ENCODE measurements around the gene E2F4.

E2F4 gene

DNA sequence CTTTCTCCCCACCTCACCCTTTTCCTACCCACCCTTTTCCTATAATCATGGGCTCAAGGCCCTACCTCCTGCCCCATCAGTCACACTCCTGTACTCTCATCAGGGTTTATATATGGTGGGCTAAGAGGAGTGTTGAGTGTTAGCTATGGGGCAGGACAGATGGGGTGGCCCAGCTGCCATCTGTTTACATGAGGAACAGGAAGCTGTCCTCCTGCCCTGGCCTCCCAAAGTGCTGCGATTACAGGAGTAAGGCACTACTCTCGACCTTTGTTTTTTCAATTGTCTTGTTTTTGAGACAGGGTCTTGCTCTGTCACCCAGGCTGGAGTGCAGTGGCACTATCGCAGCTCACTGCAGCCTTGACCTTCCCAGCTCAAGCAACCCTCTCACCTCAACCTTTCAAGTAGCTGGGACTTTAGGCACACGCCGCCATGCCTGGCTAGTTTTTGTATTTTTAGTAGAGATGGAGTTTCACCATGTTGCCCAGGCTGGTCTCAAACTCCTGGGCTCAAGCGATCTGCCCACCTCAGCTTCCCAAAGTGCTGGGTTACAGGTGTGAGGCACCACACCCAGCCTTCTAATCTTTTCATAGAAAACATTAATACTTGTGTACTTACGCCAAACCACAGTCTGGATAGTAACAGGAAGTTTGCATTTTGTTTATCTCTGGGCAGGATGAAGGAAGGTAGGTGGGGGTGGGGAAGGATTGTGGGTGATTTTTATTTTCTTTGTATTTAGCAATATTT, 33.9 kb upstream of the E2F4 start:
- DNase-seq (ENCODE audit: low read depth) = no peak

DNA sequence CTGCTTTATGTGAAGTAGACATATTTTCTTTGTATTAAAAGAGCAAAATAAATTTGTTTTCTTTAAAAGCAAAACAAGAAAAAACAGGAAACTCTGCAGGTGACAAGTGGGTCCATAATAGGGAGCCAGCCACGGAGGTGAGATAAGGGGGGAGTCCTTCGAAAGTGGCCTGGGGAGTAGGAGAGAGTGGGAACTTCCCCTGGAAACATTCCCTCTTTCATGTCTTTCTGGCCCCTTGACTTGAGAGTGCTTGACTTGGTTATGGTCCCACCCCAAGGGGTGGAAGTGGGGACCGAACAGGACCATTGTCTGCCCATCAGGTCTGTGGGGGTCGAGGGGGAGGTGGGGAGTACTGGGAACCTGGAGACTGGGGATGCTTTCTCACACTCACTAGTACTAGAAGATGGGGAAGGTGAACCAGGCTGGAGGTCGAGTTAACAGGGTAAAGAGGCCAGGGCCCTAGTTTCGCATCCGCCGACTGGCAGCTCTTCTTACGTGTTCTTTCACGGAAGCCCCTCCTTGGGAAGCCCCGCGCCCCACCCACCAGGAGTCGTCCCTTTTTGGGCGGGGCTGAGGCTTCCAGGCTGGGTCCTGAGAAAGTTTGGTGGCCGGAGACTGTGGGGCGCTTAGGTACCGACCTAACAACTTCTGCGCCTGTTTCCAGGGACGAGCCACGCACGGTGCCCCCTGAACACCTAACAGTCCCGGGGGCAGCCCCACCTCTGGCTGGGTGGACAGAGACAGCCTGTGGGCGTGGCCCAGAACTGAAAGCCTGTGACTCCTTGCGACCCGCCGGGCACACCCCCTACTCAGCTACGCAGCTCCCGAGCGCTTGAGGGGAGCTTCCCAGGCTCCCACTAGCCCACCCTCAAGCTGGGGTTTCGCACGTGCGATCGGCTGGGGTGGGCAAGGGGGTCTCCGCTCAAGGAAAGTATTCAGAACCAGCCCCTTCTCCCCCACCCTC, 33.0 kb upstream of the E2F4 start:
- peak; percentile 76 for DNase-seq (ENCODE audit: low read depth)

DNA sequence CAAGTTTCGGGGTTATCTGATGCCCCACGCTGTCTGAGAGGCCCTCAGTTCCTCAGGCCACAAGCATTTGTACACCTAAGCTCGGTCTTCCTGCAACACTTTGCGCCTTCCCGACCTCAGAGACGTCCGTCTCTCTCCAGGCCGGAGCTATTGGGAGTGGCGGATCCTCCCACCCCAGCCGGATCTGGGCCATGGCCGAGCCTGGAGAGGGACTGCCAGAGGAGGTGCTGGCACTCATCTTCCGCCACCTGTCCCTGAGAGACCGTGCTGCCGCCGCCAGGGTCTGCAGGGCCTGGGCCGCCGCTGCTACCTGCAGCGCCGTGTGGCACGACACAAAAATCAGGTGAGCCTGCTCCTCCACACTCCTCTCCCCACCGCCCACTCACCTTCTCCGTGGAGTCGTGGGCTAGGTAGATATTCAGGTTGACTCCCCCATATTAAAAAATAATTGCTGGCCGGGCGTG, 30.3 kb upstream of the E2F4 start:
- no peak for DNase-seq (ENCODE audit: low read depth)

DNA sequence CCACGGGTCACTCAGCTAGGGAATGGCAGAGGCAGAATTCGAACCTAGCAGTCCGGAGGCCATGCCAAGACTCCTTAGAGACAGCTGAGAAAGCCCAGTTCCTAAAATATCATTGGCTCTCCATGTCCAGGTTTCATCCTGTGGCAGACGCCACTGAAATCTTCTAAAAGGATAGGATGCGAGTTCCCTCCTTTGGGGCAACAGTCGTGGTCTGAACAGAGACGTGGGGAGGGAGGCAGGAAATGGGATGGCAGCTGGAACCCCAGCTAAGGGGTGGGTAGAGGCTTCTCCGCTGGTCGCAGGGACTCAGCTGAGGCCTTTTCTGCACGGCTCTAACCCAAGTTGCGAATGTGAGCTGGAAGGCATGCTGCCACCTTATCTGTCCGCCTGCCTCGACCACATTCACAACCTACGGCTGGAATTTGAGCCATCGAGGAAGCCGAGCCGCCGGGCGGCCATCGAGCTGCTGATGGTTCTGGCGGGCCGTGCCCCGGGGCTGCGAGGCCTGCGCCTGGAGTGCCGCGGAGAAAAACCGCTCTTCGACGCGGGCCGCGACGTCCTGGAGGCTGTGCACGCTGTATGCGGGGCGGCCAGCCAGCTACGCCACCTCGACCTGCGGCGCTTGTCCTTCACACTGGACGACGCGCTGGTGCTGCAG, 29.3 kb upstream of the E2F4 start:
- no peak for DNase-seq (ENCODE audit: low read depth)

DNA sequence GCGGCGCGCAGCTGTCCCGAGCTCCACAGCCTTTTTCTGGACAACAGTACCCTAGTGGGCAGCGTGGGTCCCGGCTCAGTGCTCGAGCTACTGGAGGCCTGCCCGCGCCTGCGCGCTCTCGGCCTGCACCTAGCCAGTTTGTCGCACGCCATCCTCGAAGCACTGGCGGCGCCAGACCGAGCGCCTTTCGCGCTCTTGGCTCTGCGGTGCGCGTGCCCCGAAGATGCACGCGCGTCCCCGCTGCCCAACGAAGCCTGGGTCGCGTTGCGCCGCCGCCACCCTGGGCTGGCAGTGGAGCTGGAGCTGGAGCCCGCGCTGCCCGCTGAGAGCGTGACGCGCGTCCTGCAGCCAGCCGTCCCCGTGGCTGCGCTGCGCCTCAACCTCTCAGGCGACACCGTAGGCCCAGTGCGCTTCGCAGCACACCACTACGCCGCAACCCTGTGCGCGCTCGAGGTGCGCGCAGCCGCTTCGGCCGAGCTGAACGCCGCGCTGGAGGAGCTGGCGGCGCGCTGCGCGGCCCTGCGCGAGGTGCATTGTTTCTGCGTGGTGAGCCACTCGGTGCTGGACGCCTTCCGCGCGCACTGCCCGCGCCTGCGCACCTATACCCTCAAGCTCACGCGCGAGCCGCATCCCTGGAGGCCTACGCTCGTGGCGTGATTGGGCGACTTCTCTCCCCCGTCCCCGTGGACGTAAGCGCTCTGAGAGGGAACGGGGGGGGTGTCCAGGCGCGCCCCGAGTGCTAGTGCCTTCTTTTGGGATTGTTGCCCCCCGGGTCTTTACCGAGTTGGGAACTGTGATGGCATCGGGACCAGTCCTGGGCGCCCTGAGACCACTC, 28.6 kb upstream of the E2F4 start:
- DNase-seq (ENCODE audit: low read depth) = no peak

DNA sequence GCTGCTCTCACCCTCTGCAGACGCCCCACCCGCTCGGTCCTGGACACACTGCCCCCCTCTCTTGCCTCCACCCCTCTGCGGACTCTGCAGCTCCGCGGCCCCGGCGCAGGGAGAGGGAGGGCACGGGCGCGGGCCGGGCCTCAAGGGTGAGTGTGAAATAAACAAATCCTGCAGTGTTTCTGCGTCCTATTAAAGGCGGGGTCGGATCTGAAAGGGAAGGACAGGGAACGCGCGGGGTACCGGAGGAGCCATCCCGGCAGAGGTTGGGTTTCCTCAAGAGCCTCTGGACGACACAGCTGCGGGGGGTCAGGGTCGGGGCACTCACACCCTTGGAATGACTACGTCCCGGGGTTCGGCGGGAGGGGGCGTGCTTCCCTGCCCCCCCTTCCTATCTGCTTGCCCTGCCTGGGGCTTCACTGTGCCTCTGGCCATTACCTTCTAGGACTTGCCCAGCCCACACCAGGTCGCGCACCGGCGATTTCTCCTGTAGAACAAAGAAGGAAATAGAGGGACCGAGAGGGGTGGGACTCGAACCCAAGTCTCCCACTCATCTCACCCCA, 27.9 kb upstream of the E2F4 start:
- DNase-seq (ENCODE audit: low read depth) = no peak

DNA sequence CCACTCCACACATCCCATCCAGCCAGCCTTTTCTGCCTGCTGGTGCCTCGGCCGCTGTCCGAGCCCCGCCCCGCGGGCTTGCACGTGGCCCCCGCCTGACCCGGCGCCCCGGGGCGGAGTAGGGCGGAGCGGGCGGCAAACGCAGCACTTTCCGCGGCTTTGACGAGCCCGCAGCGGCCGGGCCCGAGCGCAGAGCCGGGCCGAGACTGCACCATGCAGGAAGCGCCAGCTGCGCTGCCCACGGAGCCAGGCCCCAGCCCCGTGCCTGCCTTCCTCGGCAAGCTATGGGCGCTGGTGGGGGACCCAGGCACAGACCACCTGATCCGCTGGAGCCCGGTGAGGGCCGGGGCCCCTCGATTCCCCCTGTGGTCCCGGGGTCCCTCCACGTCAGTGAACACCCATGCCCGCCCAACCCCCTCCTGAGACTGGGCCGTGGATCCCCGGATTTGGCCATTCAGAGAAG, 27.3 kb upstream of the E2F4 start, which contains the start of gene HSF4:
Gene HSF4 (plus strand): TSS at position 147 of the 463 bp plus-strand sequence. CDS start 67 bp downstream, at position 214.
- DNase-seq (ENCODE audit: low read depth) = no peak

DNA sequence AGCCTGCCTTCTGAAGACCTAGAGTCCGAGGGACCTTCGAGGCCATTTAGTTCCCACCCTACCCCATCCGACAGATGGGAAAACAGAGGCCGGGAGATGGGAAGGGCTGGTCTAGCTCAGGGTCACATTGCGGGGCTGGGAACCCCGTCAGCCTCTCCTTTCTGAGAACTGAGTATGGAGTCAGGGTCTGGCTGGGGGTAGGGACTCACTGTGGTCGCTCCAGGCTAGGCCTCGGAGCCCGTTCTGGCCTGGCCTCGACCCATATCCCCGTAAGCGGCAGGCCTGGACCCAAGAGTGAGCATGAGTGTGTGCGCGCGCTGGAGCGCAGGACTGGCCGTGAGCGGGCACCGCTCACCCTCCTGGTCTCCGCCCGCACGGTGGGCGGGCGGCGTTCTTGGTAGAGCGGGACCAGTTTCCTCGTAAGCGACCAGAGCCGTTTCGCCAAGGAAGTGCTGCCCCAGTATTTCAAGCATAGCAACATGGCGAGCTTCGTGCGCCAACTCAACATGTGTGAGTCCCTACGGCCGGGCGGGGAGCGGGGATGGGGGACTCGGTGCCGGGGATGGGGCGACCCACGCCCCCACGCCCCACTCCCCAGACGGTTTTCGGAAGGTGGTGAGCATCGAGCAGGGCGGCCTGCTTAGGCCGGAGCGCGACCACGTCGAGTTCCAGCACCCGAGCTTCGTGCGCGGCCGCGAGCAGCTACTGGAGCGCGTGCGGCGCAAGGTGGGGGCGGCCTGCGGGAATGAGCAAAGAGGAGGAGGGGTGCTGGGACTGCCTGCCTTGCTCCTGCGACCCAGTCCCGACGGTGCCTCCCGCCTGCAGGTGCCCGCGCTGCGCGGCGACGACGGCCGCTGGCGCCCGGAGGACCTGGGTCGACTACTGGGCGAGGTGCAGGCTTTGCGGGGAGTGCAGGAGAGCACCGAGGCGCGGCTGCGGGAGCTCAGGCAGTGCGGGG, 26.6 kb upstream of the E2F4 start:
- no peak for DNase-seq (ENCODE audit: low read depth)

DNA sequence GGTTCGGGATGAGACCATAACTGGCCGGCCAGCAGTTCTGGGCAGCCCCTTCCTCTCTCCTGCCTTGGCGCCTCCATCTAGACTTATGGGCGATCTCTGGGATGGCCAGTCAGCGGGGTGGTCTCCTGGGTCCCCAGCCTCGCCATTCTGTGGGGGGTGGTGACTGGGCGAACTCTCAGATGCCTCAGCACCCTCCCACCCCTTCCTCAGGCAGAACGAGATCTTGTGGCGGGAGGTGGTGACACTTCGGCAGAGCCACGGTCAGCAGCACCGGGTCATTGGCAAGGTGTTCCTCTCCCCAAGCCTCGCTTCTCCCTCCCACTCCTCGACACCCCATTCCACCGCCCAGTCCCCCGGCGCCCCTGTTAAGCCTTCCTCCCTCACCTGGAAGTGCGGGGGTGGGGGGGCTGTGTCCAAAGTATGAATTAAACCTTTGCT, 25.8 kb upstream of the E2F4 start:
- DNase-seq (ENCODE audit: low read depth) = no peak

DNA sequence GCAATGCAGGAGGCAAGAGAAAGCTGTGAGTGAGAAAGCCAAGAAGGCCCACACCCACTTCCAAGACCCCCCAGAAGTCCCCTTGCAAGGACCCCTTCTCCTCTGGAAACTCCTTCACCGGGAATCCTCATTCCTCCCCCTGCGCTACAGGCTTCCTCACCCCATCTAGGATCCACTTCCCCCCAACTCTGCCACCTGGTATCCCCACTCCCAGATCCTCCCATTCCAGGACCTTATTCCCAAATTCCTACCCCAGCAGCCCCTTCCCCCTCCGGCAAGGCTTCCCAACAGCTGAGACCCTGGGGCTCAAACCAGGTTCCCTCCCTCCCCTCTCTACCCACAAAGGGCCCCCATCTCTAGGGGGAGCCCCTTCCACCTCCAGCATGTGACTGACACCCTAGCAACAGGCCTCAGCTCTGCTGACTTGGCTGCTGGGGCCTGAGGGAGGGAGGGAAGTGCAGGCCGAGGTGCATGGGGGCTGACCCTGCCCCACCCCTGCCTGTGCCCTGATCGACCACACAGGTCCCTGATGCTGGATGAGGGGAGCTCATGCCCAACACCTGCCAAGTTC, 25.3 kb upstream of the E2F4 start:
- no peak for DNase-seq (ENCODE audit: low read depth)

DNA sequence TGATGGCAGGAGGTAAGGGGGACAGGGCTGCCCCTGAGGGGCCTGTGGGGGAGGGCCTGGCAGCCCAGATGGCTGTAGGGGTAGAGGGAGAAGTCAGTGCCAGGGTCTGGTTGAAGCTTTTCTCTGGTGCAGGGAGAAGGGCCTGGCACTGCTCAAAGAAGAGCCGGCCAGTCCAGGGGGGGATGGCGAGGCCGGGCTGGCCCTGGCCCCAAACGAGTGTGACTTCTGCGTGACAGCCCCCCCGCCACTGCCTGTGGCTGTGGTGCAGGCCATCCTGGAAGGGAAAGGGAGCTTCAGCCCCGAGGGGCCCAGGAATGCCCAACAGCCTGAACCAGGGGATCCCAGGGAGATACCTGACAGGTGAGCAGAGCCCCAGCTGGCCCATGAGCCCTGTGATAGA, 24.4 kb upstream of the E2F4 start:
- DNase-seq (ENCODE audit: low read depth) = no peak

DNA sequence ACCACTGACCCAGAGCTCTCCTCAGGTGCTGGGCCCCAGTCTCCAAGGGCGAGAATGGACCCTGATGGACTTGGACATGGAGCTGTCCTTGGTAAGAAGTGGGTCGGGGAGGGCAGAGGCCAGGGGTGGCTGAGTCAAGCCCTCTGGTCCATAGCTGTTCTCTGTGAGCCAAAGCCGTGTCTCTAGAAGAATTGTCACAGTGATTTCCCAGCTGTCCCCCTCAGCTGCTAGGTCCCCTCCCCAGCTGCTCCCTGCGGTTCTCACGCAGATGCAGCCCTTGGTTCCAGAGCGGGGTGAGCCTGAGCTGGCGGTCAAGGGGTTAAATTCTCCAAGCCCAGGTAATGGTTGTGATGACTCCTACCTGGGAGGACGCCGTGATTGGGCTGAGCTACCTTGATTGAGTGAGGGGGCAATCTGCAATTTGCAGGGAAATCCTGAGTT, 22.9 kb upstream of the E2F4 start:
- no peak for DNase-seq (ENCODE audit: low read depth)

DNA sequence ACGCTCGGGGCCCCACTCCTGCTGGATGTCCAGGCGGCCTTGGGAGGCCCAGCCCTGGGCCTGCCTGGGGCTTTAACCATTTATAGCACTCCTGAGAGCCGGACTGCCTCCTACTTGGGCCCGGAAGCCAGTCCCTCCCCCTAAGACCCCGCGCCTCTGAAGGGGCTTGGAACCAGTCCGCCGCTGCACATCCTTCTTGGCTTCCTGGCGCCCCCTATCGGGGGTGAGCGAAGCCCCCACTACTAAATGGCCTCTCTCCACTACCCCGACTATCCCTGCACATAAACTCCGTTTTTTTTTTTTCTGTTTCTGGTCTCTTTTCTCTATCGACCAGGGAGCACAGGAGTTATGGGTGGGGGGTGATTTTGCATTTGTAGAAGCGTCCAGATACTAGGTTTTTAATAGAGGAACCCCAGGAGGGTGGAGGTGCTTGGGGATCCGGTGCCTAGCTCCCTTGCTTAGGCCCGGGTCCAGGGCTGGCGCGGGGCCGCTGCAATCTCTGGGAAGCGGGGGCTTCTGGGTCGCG, 22.2 kb upstream of the E2F4 start:
- no peak for DNase-seq (ENCODE audit: low read depth)

DNA sequence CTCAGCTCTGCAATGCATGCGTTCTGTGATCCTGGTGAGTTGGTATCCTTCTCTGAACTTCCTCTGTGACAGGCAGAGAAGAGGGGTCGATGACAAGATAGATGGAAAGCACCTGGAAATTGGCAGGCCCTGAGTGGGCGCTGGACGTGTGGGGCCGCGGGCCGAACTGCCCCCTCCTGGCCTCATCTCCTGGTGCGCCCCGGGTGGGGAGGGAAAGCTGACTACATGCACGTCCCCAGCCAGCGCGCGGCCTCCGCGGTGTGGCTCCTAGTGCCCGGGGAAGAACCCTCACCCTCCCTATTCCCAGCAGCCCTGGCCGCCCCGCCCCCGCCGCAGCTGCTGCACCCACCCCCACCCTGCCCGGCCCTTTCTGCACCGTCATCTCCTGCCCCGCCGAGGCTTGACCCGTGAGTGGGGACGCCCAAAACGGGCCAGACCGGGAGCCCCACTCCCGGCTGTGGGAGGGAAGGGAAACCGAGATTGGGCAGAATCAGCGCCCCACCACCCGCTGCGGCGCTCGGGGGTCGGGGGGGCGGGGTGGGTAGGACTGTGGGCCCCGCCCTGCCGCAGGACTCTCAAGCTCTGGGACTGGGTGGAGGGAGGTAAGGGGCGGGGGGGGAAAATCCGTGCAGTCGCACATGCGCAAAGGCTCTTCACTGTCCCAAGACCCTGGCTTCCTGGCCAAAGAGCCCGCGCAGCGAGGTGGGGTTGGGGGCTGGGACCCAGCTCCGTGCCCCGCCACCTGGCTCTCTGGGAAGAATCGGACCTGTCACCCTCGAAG, 21.6 kb upstream of the E2F4 start, which contains the start of gene NOL3:
Gene NOL3 (plus strand): TSS at position 371 of the 781 bp plus-strand sequence.
- DNase-seq (ENCODE audit: low read depth) = no peak

DNA sequence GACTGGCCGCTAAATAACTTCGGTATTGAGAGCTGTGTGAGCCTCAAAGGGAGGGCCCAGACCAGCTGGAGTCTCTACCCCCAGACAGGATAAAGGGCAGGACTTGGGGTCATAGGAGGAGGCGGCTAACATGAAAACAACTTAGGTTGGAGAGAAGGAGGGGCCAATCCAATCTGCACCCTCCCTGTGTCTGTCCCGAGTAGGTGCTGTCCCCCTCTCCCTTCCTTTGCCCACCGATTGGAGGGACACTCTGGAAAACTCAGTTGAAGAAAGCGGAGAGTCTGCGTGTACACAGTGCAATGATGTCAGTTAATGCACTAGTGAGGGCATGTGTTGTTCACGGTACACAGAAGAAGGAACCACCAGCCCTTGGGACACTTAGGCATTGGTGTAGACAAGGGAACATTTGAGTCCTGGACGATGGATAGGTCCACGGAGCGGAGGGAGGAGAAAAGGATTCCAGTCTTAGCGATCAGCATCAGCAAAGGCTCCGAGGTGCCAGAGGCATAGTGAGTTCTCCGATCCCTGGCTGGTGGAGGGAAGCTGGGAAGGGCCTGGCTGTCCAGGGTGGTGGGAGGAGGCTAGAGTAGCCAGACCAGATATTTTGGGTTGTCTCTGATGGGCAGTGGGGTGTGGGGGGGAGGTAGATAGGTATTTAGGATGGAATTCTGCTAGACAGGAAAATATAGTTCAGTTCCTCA, 20.9 kb upstream of the E2F4 start:
- DNase-seq (ENCODE audit: low read depth) = no peak

DNA sequence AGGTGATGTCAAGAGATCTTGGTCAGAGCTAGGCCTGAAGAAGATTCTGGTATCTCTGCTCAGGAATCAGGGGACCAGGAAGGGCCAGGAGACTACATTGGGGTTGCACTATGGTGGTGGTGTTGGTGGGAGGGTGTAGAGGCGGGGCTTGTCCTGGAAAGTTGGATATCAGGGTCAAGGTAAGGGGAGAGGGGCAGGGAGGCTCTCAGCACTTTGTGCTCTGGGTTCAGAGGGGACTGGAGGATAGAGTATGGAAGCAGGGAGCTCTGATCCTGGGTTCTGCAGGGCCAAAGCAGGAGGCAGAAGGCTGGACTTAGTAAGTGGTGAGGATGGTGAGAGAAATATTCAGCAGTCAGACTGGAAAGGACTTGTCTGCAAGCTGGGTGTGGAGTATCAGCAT, 18.6 kb upstream of the E2F4 start:
- DNase-seq (ENCODE audit: low read depth) = no peak

Data from activated T-helper 9 cell treated with anti-CD3 and anti-CD28 coated beads, Interleukin-2, amount 50 U/mL, for 16 hours (primary cell).